Suprapubic skin (tissue), 4 donors: ENCODE data around the gene LRRC26.

Experiments
- EP300 ChIP-seq: sonication (generic); formaldehyde crosslinking; IDR thresholded peaks from one replicate; pipeline ENCODE4 v1.6.1; 2017; ENCODE audit warnings: antibody characterized with exemption
- POLR2A ChIP-seq, 2 donors: fragments of 450-650 bp; IDR thresholded peaks; one replicate each; pipeline ENCODE4 v1.6.1; 2017; ENCODE audit warnings: antibody characterized with exemption in 2 of 2, mild to moderate bottlenecking in 2 of 2, moderate library complexity in 2 of 2
- POLR2AphosphoS5 ChIP-seq, 3 donors: sonication (generic); formaldehyde crosslinking; IDR thresholded peaks; one replicate each; pipeline ENCODE4 v1.6.1; 2017; ENCODE audit warnings: antibody characterized with exemption in 3 of 3
- TF ChIP-seq, protein P1 (sequence below), 2 donors: fragments of 200-600 bp in 1 of 2; fragments of 450-650 bp in 1 of 2; sonication (generic) in 1 of 2; IDR thresholded peaks; one replicate each; pipeline ENCODE4 v1.5.1; 2016 to 2019; ENCODE audit warnings: antibody characterized with exemption in 2 of 2, mild to moderate bottlenecking in 1 of 2, moderate library complexity in 1 of 2

DNA sequence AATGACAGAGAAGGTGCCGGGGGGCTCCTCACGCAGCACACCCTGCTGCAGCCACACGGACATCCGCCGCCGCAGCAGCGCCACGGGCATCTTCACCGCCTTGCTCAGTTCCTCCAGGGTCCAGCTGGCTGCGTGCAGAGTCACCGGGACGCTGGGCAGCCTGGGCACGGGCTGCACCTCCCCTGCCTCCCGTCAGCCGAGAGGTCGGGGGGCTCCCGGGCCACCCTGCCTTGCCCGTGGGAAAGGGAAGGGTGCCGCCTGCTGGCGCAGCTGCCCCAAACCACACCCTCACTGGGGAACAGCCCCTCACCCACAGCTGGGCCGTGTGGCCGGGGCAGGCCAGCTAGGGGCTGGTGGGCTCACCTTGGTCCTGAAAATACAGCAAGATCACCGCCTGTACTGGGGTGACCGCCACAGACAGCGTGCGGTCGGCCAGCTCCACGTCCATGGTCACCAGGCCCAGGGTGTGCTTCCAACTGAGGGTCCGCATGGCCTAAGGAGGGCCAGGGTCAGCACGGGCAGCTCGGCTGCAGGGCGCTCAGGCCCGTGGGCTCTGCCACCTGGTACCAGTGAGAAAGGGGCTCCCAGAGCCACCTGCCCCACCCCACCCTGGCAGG is 5.6 kb upstream of the LRRC26 start:
- TF ChIP-seq, protein P1, sequence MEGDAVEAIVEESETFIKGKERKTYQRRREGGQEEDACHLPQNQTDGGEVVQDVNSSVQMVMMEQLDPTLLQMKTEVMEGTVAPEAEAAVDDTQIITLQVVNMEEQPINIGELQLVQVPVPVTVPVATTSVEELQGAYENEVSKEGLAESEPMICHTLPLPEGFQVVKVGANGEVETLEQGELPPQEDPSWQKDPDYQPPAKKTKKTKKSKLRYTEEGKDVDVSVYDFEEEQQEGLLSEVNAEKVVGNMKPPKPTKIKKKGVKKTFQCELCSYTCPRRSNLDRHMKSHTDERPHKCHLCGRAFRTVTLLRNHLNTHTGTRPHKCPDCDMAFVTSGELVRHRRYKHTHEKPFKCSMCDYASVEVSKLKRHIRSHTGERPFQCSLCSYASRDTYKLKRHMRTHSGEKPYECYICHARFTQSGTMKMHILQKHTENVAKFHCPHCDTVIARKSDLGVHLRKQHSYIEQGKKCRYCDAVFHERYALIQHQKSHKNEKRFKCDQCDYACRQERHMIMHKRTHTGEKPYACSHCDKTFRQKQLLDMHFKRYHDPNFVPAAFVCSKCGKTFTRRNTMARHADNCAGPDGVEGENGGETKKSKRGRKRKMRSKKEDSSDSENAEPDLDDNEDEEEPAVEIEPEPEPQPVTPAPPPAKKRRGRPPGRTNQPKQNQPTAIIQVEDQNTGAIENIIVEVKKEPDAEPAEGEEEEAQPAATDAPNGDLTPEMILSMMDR (IDR thresholded peaks at IDR 0.05), result no peak
- TF ChIP-seq POLR2AphosphoS5 (IDR thresholded peaks at IDR 0.05), result no peak
- no peak for TF ChIP-seq POLR2A (IDR thresholded peaks at IDR 0.05)
- no peak for TF ChIP-seq EP300
